CD4-positive, alpha-beta T cell treated with Interleukin-4 for 1 hour (primary cell): ENCODE results near the gene ERGIC2.
"Not testable (repeated sequence)": the region's sequence is repeated elsewhere in the genome, so short reads cannot be mapped to it uniquely, and the experiment has no call there.

Source experiments
- DNase-seq, 2 donors: peaks; one replicate each; pipeline ENCODE4 v3.0.0-alpha.2; 2020 to 2022

Gene ERGIC2, protein sequence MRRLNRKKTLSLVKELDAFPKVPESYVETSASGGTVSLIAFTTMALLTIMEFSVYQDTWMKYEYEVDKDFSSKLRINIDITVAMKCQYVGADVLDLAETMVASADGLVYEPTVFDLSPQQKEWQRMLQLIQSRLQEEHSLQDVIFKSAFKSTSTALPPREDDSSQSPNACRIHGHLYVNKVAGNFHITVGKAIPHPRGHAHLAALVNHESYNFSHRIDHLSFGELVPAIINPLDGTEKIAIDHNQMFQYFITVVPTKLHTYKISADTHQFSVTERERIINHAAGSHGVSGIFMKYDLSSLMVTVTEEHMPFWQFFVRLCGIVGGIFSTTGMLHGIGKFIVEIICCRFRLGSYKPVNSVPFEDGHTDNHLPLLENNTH

GRCh38 chr12:29380536-29381523 lies at the start of gene ERGIC2:
Gene ERGIC2, minus strand, starts transcription at chr12:29381172. Its CDS starts 9,539 bp downstream, at chr12:29371633.
- peak; percentile 96 to 98 for DNase-seq

DNA sequence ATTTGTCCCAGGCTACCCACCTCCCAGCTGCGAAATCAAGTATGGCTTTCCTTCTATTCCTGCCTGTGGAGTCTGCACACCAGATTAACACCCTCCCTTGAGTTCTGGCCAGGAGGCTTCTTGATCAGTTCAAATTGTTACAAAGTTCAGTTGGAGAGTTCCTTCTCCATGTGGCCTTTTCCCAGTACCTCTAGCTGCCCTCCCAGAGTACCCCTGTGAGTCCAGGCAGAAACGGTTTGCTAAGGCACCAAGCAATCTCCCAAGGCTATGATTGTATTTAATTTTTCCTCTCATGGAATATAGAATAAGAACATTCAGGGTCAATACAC lies 49.7 kb upstream of the ERGIC2 start:
- DNase-seq: no peak

GRCh38 chr12:29429999-29430715 lies 49.2 kb upstream of the ERGIC2 start:
- DNase-seq: no peak

GRCh38 chr12:29428633-29429032 lies 47.7 kb upstream of the ERGIC2 start:
- DNase-seq: no peak

- peak in 1 of 2 donors; percentile 22 for DNase-seq
Measured at GRCh38 chr12:29427964-29428363, 47.0 kb upstream of the ERGIC2 start.

GRCh38 chr12:29426498-29426897 lies 45.5 kb upstream of the ERGIC2 start:
- no peak for DNase-seq

DNA sequence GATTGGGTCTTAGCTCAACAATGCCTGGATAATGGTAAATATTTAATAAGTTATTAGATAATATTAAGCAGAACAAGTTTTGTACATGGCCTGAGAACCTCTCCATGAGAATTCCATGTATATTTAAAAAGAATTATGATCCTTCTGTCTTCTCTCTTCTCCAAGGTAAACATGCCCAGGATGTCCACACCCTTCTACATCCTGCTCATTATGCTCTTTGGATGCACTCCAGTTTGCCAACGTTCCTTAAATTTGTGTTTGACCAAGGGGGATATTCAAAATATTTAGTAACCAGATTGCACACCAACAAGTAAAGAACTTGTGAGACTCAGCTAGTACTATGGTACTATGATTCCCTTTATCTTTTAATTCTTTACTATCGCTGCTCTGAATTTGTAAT lies 44.8 kb upstream of the ERGIC2 start:
- DNase-seq: no peak

DNA sequence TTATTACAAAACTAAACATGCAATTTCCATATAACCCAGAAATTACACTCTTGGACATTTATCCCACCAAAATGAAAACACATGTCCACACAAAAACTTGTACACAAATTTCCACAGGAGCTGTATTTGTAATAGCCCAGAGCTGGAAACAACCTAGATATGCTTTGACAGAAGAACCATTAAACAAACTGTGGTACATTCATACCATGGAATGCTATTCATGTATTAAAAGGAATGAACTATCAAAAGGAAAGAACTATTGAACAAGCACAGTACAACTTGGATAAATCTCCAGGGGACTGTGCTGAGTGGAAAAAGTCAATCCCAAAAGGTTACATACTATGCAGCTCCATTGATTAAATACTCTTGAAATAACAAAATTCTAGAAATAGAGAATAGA lies 35.8 kb upstream of the ERGIC2 start:
- DNase-seq: no peak

GRCh38 chr12:29415111-29415510 lies 34.1 kb upstream of the ERGIC2 start:
- DNase-seq: no peak

- DNase-seq: no peak
Measured at GRCh38 chr12:29414368-29414767, 33.4 kb upstream of the ERGIC2 start.

- DNase-seq: no peak
Measured at GRCh38 chr12:29405561-29405960, 24.6 kb upstream of the ERGIC2 start.

DNA sequence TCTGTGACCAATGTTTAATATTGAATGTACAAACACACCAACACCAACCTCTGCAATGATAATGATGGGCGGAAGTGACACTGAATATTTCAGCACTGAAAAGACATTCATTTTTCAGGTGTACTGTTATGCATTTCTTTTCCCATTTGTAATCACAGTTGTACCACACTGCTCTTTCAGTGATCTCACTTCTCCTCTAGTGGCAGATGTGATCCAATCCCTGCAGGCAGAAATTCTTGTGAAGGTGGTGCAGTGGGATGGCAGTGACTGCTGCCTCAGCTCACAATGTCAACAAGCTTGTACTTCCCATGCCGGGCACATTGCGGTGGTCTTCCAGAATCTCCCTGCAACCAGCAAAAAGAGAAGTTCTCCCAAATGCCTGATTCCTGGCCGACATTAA lies 23.0 kb upstream of the ERGIC2 start:
- DNase-seq: no peak

GRCh38 chr12:29402437-29402836 lies 21.5 kb upstream of the ERGIC2 start:
- no peak for DNase-seq

DNA sequence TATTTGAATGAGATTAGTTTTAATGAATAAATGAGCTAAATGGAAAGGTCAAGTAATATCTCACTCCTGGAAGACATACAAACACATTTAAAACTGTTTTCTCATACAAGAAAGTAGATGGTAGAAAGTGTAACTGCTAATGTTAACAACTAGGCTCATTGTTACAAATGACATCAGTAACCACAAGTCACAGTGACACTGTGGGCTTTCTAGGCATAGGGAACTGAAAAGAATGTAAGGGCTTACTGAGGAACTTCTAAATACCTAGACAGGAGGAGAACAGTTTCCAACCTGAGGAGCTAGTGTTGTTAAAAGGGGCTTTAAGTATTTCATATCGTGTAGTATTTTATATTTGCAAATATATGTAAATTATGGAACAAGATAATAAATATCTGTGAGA lies 17.5 kb upstream of the ERGIC2 start:
- DNase-seq: no peak

- DNase-seq: no peak
Measured at GRCh38 chr12:29396774-29397173, 15.8 kb upstream of the ERGIC2 start.

- DNase-seq: no peak
Measured at GRCh38 chr12:29395356-29395755, 14.4 kb upstream of the ERGIC2 start.

GRCh38 chr12:29390419-29390818 lies 9.4 kb upstream of the ERGIC2 start:
- DNase-seq: peak; percentile 42 to 65

GRCh38 chr12:29389295-29389919 lies 8.4 kb upstream of the ERGIC2 start:
- peak in 1 of 2 donors; percentile 20 for DNase-seq

DNA sequence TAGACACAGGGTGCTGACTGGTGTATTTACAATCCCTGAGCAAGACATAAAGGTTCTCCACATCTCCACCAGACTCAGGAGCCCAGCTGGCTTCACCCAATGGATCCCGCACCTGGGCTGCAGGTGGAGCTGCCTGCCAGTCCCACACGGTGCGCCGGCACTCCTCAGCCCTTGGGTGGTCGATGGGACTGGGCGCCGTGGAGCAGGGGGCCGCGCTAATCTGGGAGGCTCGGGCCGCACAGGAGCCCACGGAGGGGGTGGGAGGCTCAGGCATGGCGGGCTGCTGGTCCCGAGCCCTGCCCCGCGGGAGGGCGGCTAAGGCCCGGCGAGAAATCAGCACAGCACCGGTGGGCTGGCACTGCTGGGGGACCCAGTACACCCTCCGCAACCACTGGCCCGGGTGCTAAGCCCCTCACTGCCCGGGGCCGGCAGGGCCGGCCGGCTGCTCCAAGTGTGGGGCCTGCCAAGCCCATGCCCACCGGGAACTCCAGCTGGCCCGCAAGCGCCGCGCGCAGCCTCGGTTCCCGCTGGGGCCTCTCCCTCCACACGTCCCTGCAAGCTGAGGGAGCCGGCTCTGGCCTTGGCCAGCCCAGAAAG lies 5.2 kb upstream of the ERGIC2 start:
- DNase-seq: not testable (repeated sequence)

- not testable (repeated sequence) for DNase-seq
Measured at GRCh38 chr12:29385194-29385593, 4.2 kb upstream of the ERGIC2 start.

- DNase-seq: no peak
Measured at GRCh38 chr12:29382251-29382650, 1.3 kb upstream of the ERGIC2 start.

DNA sequence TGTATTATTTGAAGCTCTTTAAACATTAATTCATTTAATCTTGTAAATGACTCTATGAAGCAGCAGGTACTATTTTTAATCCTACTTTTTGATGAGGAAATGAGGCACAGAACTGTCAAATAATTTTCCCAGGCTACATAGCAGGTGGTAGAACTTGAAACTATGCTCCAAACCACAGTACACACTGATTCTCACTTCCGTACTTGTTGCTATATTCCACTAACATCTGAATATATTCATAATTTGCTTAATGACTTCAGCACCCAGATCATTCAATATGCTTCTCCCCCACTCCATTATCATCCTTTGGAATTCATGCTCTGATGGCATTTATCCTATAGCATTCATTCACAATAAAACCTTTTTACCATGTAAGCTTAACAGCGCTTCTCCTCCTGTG lies 4.9 kb downstream of the ERGIC2 start:
- no peak for DNase-seq
